Amniotic epithelial cell (primary cell): Measurements from ENCODE around the gene CAMK4.
"Not testable (repeated sequence)": the region's sequence is repeated elsewhere in the genome, so short reads cannot be mapped to it uniquely, and the experiment has no call there.

ENCODE experiments used
- DNase-seq: peaks from one replicate; pipeline ENCODE4 v3.0.0-alpha.2; 2010; ENCODE audit warnings: low read depth

The CAMK4 gene

GRCh38 chr5:111383288-111383970, 159.2 kb downstream of the CAMK4 start:
- peak; percentile 68 for DNase-seq

- peak; percentile 14 for DNase-seq
These were observed 160.0 kb downstream of the CAMK4 start for GRCh38 chr5:111384220-111384619.

GRCh38 chr5:111385051-111385450, 160.9 kb downstream of the CAMK4 start:
- no peak for DNase-seq

- no peak for DNase-seq
These were observed 162.0 kb downstream of the CAMK4 start for GRCh38 chr5:111385970-111386831.

- DNase-seq = no peak
These were observed 162.6 kb downstream of the CAMK4 start for GRCh38 chr5:111386832-111387162.

- no peak for DNase-seq
These were observed 163.2 kb downstream of the CAMK4 start for GRCh38 chr5:111387361-111387760.

- DNase-seq = peak; percentile 88
These were observed 165.4 kb downstream of the CAMK4 start for GRCh38 chr5:111389390-111390082.

GRCh38 chr5:111392181-111392580, 168.0 kb downstream of the CAMK4 start:
- DNase-seq = no peak

- peak; percentile 86 for DNase-seq
These were observed 170.4 kb downstream of the CAMK4 start for GRCh38 chr5:111394586-111394985.

GRCh38 chr5:111398013-111398412, 173.8 kb downstream of the CAMK4 start:
- no peak for DNase-seq

GRCh38 chr5:111399113-111399512, 174.9 kb downstream of the CAMK4 start:
- no peak for DNase-seq

GRCh38 chr5:111401906-111402305, 177.7 kb downstream of the CAMK4 start:
- peak; percentile 1 for DNase-seq

GRCh38 chr5:111404270-111404769, 180.1 kb downstream of the CAMK4 start:
- peak; percentile 7 for DNase-seq

GRCh38 chr5:111407562-111407961, 183.4 kb downstream of the CAMK4 start:
- DNase-seq = no peak

GRCh38 chr5:111408817-111409216, 184.6 kb downstream of the CAMK4 start:
- no peak for DNase-seq

- DNase-seq = not testable (repeated sequence)
These were observed 185.1 kb downstream of the CAMK4 start for GRCh38 chr5:111409266-111409665.

GRCh38 chr5:111410067-111410466, 185.9 kb downstream of the CAMK4 start:
- DNase-seq = not testable (repeated sequence)

GRCh38 chr5:111411301-111411700, 187.1 kb downstream of the CAMK4 start:
- DNase-seq = peak; percentile 64

GRCh38 chr5:111412593-111412992, 188.4 kb downstream of the CAMK4 start:
- DNase-seq = no peak

GRCh38 chr5:111415053-111415452, 190.9 kb downstream of the CAMK4 start:
- DNase-seq = no peak

- no peak for DNase-seq
These were observed 198.1 kb downstream of the CAMK4 start for GRCh38 chr5:111422245-111422644.
